Brain microvascular endothelial cell (primary cell): Measurements from ENCODE around the gene TNK1.

Experiments used
- DNase-seq: peaks from one replicate; pipeline ENCODE4 v3.0.0-alpha.2; 2020
- H3K27ac ChIP-seq: fragments of 250-450 bp; sonication (Bioruptor Pico); 2 replicates; pipeline ENCODE4 v1.5.1; 2020; ENCODE audit warnings: mild to moderate bottlenecking, moderate library complexity
- H3K27me3 ChIP-seq: fragments of 250-450 bp; sonication (Bioruptor Pico); replicated peaks from 2 replicates; pipeline ENCODE4 v1.5.1; 2020; ENCODE audit warnings: mild to moderate bottlenecking
- H3K36me3 ChIP-seq: fragments of 250-450 bp; sonication (Bioruptor Pico); replicated peaks from 2 replicates; pipeline ENCODE4 v1.5.1; 2020; ENCODE audit warnings: mild to moderate bottlenecking
- H3K4me3 ChIP-seq: 2 replicates; pipeline ENCODE4 v1.5.1; 2011; ENCODE audit warnings: low read depth, mild to moderate bottlenecking, control low read depth, low read length, moderate library complexity
- CTCF ChIP-seq: IDR thresholded peaks from 2 replicates; pipeline ENCODE4 v1.5.1; 2011; ENCODE audit warnings: low read depth, mild to moderate bottlenecking, moderate library complexity, low read length, control low read depth, inconsistent platforms; ENCODE audit errors: missing control alignments
- in situ Hi-C: cut with HindIII; loops from 2 replicates; pipeline ENCODE4 v1.10.0; 2017; ENCODE audit warnings: low sequenced_read_pairs, low pct_ligation_motif_present

Gene TNK1

GRCh38 chr17:7370853-7371252 lies 10.0 kb upstream of the TNK1 start:
- in situ Hi-C loops: no loop called here
- DNase-seq: no peak
- Histone ChIP-seq H3K27me3 (no peaks in the 10 kb centered on the region), H3K27ac (no peak overlapping the region), H3K36me3 (no peaks in the 10 kb centered on the region), H3K4me3 (no peak overlapping the region)
- TF ChIP-seq CTCF: no peak

DNA sequence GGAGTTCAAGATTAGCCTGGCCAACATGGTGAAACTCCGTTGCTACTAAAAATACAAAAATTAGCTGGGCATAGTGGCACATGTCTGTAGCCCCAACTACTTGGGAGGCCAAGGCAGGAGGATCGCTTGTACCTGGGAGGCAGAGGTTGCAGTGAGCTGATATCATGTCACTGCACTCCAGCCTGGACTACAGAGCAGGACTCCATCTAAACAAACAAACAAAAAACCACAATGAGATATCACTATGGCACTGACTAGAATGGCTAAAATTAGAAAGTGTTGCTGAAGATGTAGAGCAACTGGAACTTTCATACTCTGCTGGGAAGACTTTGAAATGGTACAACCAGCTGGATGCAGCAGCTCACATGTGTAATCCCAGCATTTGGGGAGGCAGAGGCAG lies 6.5 kb upstream of the TNK1 start:
- H3K36me3 ChIP-seq: no peaks in the 10 kb centered on the region
- no peak for DNase-seq
- H3K4me3 ChIP-seq: no peak overlapping the region
- no peaks in the 10 kb centered on the region for H3K27me3 ChIP-seq
- H3K27ac ChIP-seq: no peak overlapping the region
- no peak for TF ChIP-seq CTCF
- in situ Hi-C loops: no loop called here

DNA sequence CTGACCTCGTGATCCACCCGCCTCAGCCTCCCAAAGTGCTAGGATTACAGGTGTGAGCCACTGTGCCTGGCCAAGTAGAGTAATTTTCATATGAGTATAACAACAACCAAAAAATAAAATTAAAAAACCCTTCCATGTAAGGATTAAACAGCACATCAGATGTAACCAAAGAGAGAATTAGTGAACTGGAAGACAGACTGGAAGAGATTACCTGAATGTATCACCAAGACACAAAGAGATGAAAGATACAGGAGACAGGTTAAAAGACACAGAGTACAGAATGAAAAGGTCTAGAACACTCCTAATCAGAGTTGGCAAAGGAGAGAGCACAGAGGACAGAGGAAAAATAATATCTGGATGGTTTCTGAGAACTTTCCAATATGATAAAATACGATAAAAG lies 1.8 kb upstream of the TNK1 start:
- in situ Hi-C loops: no loop called here
- Histone ChIP-seq H3K4me3 (no peak overlapping the region), H3K27me3 (peaks cover 20% of the 10 kb centered on the region), H3K36me3 (no peaks in the 10 kb centered on the region), H3K27ac (no peak overlapping the region)
- no peak for DNase-seq
- no peak for TF ChIP-seq CTCF

GRCh38 chr17:7380321-7380720 lies 568 bp upstream of the TNK1 start:
- in situ Hi-C loops: no loop called here
- TF ChIP-seq CTCF: no peak
- Histone ChIP-seq H3K27me3 (peaks cover 20% of the 10 kb centered on the region), H3K36me3 (no peaks in the 10 kb centered on the region), H3K27ac (no peak overlapping the region), H3K4me3 (no peak overlapping the region)
- no peak for DNase-seq

GRCh38 chr17:7382901-7383300 lies 2.0 kb downstream of the TNK1 start:
- no peak for DNase-seq
- Histone ChIP-seq H3K27ac (no peak overlapping the region), H3K36me3 (no peaks in the 10 kb centered on the region), H3K27me3 (peaks cover 20% of the 10 kb centered on the region), H3K4me3 (no peak overlapping the region)
- no peak for TF ChIP-seq CTCF
- in situ Hi-C loops: no loop called here

GRCh38 chr17:7383371-7383741 lies 2.5 kb downstream of the TNK1 start:
- no peak for TF ChIP-seq CTCF
- no peak for DNase-seq
- Histone ChIP-seq H3K36me3 (no peaks in the 10 kb centered on the region), H3K27ac (no peak overlapping the region), H3K27me3 (peaks cover 20% of the 10 kb centered on the region), H3K4me3 (no peak overlapping the region)
- in situ Hi-C loops: no loop called here
